HG03378 (cell line): ENCODE measurements around the gene INSYN1.

Source experiments
- ATAC-seq: cut with Tn5 transposase; IDR thresholded peaks from one replicate; pipeline ENCODE4 v1.9.1; 2021; ENCODE audit warnings: mild to moderate bottlenecking, moderate library complexity; ENCODE audit not compliant: unreplicated experiment

The INSYN1 gene

GRCh38 chr15:73694419-73694818 lies 58.7 kb downstream of the INSYN1 start:
- ATAC-seq, result no peak

- no peak for ATAC-seq
These were observed 61.8 kb downstream of the INSYN1 start for GRCh38 chr15:73691396-73691795.

GRCh38 chr15:73688455-73688854 lies 64.7 kb downstream of the INSYN1 start:
- ATAC-seq, result no peak

GRCh38 chr15:73687351-73687750 lies 65.8 kb downstream of the INSYN1 start:
- ATAC-seq, result no peak

GRCh38 chr15:73686781-73687256 lies 66.3 kb downstream of the INSYN1 start:
- ATAC-seq, result no peak

- ATAC-seq, result no peak
These were observed 67.2 kb downstream of the INSYN1 start for GRCh38 chr15:73685981-73686380.
